ENCODE results near the gene PTPN14.

The PTPN14 gene

DNA sequence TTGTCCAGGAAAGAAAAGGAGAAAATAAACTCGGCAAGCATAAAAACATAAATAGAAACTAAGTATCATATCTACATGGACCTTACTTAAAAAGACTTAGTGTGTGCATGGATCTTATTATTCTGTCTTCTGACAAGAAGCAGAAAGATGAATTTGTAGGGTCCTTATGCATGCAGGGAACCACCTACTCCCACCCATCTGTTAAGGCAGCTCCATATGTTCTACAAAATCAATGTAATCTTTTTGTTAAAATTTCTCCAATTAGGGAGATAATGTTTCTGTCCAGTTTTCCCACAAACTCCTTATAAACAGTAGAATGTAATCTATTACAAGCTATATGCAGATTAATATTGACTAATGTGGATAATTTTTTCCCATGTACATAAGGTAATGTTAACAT lies 13.9 kb upstream of the PTPN14 start:
- peaks cover 5% of the 10 kb centered on the region for H3K27me3 ChIP-seq

DNA sequence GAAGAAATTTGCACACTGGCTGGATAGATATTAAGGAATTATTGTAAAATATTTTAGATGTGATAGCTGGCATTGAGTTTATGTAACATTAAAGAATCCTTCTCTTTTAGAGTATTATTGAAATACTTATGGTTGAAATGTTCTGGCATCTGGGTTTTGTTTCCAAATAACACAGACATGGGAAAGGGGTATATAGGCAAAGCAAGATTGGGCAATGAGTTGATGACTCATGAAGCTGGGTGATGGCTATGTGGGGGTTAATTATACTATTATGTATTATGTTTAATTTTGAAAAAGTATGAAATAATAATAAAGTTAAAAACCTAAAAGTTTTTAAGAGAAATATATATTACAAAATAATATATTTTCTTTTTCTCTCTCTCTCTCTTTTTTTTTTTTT lies 12.5 kb upstream of the PTPN14 start:
- Histone ChIP-seq H3K27me3 (peaks cover 6% of the 10 kb centered on the region), H3K9me3 (no peaks in the 10 kb centered on the region), H3K36me3 (no peaks in the 10 kb centered on the region), H3K4me3 (ENCODE audit: low read depth, low read length) (no peak overlapping the region), H3K4me1 (no peaks in the 10 kb centered on the region)
- TF ChIP-seq, protein P1, sequence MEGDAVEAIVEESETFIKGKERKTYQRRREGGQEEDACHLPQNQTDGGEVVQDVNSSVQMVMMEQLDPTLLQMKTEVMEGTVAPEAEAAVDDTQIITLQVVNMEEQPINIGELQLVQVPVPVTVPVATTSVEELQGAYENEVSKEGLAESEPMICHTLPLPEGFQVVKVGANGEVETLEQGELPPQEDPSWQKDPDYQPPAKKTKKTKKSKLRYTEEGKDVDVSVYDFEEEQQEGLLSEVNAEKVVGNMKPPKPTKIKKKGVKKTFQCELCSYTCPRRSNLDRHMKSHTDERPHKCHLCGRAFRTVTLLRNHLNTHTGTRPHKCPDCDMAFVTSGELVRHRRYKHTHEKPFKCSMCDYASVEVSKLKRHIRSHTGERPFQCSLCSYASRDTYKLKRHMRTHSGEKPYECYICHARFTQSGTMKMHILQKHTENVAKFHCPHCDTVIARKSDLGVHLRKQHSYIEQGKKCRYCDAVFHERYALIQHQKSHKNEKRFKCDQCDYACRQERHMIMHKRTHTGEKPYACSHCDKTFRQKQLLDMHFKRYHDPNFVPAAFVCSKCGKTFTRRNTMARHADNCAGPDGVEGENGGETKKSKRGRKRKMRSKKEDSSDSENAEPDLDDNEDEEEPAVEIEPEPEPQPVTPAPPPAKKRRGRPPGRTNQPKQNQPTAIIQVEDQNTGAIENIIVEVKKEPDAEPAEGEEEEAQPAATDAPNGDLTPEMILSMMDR (IDR thresholded peaks at IDR 0.05; ENCODE audit: low read depth, low read length), result no peak
- no peak for DNase-seq

More for the DNA sequence above, 13.9 kb upstream of the PTPN14 start:
- no peaks in the 10 kb centered on the region for H3K4me1 ChIP-seq
- H3K4me3 ChIP-seq (ENCODE audit: low read depth, low read length), result no peak overlapping the region
- TF ChIP-seq, protein P1 (IDR thresholded peaks at IDR 0.05; ENCODE audit: low read depth, low read length), result no peak
- no peaks in the 10 kb centered on the region for H3K9me3 ChIP-seq
- no peaks in the 10 kb centered on the region for H3K36me3 ChIP-seq
- no peak for DNase-seq

- no peaks in the 10 kb centered on the region for H3K9me3 ChIP-seq
- DNase-seq, result no peak
These were observed 6.7 kb upstream of the PTPN14 start for GRCh38 chr1:214557952-214558735.

DNA sequence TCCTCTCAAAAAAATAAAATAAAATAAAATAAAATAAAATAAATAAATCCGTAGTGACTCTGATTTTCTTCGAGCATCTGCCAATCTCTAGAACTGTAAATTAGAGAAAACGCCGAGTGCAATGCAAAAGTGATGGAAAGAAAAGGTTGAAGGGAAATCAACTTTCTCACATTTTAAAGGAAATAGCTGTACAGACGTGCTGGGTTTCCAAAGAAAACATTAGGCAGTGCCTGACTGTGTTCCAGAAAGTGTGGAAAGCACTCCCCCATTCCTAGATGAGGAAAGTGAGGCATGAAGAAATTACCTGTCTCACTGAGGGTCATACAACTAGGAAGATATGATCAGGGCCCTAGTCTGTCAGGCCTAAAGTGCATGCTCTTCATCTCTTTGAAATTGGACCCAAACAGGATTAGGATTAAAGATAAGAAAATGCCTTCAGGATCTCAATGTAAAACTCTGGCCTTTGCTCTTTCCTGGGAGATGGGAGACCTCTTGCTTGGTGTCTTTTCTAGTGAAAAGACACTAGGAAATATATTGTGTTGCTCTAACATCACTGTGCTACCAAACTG lies 1.8 kb upstream of the PTPN14 start:
- Histone ChIP-seq H3K4me1 (no peaks in the 10 kb centered on the region), H3K27me3 (peaks cover 57% of the 10 kb centered on the region), H3K4me3 (ENCODE audit: low read depth, low read length) (no peak overlapping the region), H3K36me3 (no peaks in the 10 kb centered on the region), H3K9me3 (no peaks in the 10 kb centered on the region; the same call in none of the 2 replicates)
- DNase-seq, result no peak
- TF ChIP-seq, protein P1 (IDR thresholded peaks at IDR 0.05; ENCODE audit: low read depth, low read length), result no peak

More at GRCh38 chr1:214557952-214558735, 6.7 kb upstream of the PTPN14 start:
- Histone ChIP-seq H3K4me3 (ENCODE audit: low read depth, low read length) (no peak overlapping the region), H3K4me1 (no peaks in the 10 kb centered on the region), H3K36me3 (no peaks in the 10 kb centered on the region), H3K27me3 (peaks cover 16% of the 10 kb centered on the region)
- TF ChIP-seq, protein P1 (IDR thresholded peaks at IDR 0.05; ENCODE audit: low read depth, low read length), result no peak

DNA sequence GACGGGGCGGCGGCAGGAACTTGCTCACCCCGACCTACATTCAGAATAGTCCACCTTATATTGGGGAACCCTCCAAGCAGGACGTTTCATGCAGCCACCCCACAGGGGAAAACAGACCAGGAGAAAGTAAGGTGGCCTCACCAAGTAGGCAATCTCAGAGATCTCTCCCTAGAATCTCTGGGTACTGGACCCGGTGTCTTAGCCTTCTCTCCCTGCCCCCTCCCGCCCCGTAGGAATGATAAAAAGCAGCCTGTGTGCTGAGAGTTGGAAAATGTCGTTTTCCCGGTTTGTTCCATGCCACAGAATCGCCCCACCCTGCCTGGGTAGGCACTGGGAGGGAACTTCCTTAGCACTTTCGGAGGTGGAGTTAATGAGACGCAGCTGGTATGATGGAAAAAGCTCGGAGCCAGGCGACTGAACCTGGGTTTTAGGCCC lies 789 bp upstream of the PTPN14 start:
- TF ChIP-seq, protein P1 (IDR thresholded peaks at IDR 0.05; ENCODE audit: low read depth, low read length), result no peak
- Histone ChIP-seq H3K4me3 (ENCODE audit: low read depth, low read length) (peak overlapping the region; percentile 57), H3K9me3 (no peaks in the 10 kb centered on the region; the same call in none of the 2 replicates), H3K27me3 (peaks cover 65% of the 10 kb centered on the region), H3K36me3 (no peaks in the 10 kb centered on the region), H3K4me1 (no peaks in the 10 kb centered on the region)
- DNase-seq, result no peak

All from BE2C (cell line).